GM12873 (cell line): ENCODE measurements around the gene KDM6B.
A peak's percentile ranks its signal among the peaks of the same experiment; 100 is the strongest.

Experiments
- TF ChIP-seq, protein P1 (sequence below): IDR thresholded peaks from 2 replicates; pipeline ENCODE4 v1.5.1; 2012; ENCODE audit warnings: low read depth, mild to moderate bottlenecking, moderate library complexity, low read length, control low read depth; ENCODE audit not compliant: insufficient read depth; ENCODE audit errors: missing control alignments

Gene KDM6B

GRCh38 chr17:7843257-7843535 lies 9.2 kb downstream of the KDM6B start:
- TF ChIP-seq, protein P1, sequence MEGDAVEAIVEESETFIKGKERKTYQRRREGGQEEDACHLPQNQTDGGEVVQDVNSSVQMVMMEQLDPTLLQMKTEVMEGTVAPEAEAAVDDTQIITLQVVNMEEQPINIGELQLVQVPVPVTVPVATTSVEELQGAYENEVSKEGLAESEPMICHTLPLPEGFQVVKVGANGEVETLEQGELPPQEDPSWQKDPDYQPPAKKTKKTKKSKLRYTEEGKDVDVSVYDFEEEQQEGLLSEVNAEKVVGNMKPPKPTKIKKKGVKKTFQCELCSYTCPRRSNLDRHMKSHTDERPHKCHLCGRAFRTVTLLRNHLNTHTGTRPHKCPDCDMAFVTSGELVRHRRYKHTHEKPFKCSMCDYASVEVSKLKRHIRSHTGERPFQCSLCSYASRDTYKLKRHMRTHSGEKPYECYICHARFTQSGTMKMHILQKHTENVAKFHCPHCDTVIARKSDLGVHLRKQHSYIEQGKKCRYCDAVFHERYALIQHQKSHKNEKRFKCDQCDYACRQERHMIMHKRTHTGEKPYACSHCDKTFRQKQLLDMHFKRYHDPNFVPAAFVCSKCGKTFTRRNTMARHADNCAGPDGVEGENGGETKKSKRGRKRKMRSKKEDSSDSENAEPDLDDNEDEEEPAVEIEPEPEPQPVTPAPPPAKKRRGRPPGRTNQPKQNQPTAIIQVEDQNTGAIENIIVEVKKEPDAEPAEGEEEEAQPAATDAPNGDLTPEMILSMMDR, result no peak

GRCh38 chr17:7843536-7844291 lies 9.7 kb downstream of the KDM6B start:
- TF ChIP-seq, protein P1, result no peak

GRCh38 chr17:7844292-7845154 lies 10.5 kb downstream of the KDM6B start:
- TF ChIP-seq, protein P1, result peak; percentile 2

DNA sequence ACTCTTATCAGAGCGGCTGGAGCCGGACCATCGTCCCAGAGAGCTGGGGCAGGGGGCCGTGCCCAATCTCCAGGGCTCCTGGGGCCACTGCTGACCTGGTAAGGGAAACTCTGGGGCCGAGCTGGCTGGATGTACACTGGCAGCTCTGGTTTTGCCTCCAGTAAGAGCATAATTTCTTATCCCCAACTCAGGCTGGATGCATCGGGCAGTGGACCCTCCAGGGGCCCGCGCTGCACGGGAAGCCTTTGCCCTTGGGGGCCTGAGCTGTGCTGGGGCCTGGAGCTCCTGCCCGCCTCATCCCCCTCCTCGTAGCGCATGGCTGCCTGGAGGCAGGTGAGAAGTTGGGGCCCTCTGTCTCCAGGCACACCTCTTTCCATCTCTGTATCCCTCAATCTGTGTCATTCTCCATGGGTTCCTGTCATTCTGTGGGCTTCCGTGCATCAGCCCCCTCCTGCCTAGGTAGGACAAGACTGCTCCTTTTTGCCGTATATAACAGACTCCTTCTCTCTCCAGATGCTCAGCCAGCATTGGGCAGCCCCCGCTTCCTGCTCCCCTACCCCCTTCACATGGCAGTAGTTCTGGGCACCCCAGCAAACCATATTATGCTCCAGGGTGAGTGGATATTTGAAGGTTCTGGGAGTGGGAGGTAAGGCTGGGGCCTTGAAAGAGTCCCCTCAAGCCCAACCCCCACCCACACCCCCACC lies 11.5 kb downstream of the KDM6B start:
- TF ChIP-seq, protein P1, result no peak

GRCh38 chr17:7846063-7846735 lies 12.2 kb downstream of the KDM6B start:
- TF ChIP-seq, protein P1, result no peak

- TF ChIP-seq, protein P1, result no peak
Observed at GRCh38 chr17:7846765-7847661, 13.0 kb downstream of the KDM6B start.
